Trophoblast cell (in vitro differentiated cells and primary cell): ENCODE results near the gene RASSF5.
A peak's percentile ranks its signal among the peaks of the same experiment; 100 is the strongest.
"Not testable (repeated sequence)": the region's sequence is repeated elsewhere in the genome, so short reads cannot be mapped to it uniquely, and the experiment has no call there.

Experiments used
- DNase-seq, 2 donors: peaks; one replicate each; pipeline ENCODE4 v3.0.0-alpha.2; 2016
- H2AFZ ChIP-seq: 2 replicates; pipeline ENCODE4 v1.6.1; 2013; ENCODE audit warnings: low read length, moderate library complexity, mild to moderate bottlenecking; ENCODE audit not compliant: insufficient read depth, poor library complexity
- H2AK5ac ChIP-seq: 2 replicates; pipeline ENCODE4 v1.6.1; 2013; ENCODE audit warnings: mild to moderate bottlenecking, low read length
- H2BK120ac ChIP-seq: 2 replicates; pipeline ENCODE4 v1.6.1; 2013; ENCODE audit warnings: low read length, mild to moderate bottlenecking, moderate library complexity; ENCODE audit not compliant: insufficient read depth, poor library complexity
- H2BK12ac ChIP-seq: 2 replicates; pipeline ENCODE4 v1.6.1; 2013; ENCODE audit warnings: mild to moderate bottlenecking, low read length, moderate library complexity
- H2BK5ac ChIP-seq: 2 replicates; pipeline ENCODE4 v1.6.1; 2013; ENCODE audit warnings: low read length, low read depth, moderate library complexity, mild to moderate bottlenecking; ENCODE audit not compliant: poor library complexity
- H3K14ac ChIP-seq: 2 replicates; pipeline ENCODE4 v1.6.1; 2013; ENCODE audit warnings: mild to moderate bottlenecking, low read length
- H3K18ac ChIP-seq: 2 replicates; pipeline ENCODE4 v1.6.1; 2013; ENCODE audit warnings: mild to moderate bottlenecking, low read length
- H3K23ac ChIP-seq: 2 replicates; pipeline ENCODE4 v1.6.1; 2013; ENCODE audit warnings: low read length
- H3K27ac ChIP-seq: 2 replicates; pipeline ENCODE4 v1.5.1; 2013; ENCODE audit warnings: low read depth, mild to moderate bottlenecking, inconsistent platforms, low read length, moderate library complexity
- H3K27me3 ChIP-seq: 2 replicates; pipeline ENCODE4 v1.6.1; 2013; ENCODE audit warnings: inconsistent platforms, mild to moderate bottlenecking, low read length, moderate library complexity; ENCODE audit not compliant: insufficient read depth
- H3K36me3 ChIP-seq, 2 experiments: 1 replicate in 1 of 2; 2 replicates in 1 of 2; pipeline ENCODE4 v1.6.1; 2013; ENCODE audit warnings: low read length in 2 of 2, mild to moderate bottlenecking in 2 of 2, moderate library complexity in 1 of 2; ENCODE audit not compliant: insufficient read depth in 2 of 2, control insufficient read depth in 1 of 2
- H3K4ac ChIP-seq: 2 replicates; pipeline ENCODE4 v1.6.1; 2013; ENCODE audit warnings: low read depth, mild to moderate bottlenecking, low read length, moderate library complexity
- H3K4me1 ChIP-seq, 2 experiments: 1 replicate in 1 of 2; 2 replicates in 1 of 2; pipeline ENCODE4 v1.6.1; 2013; ENCODE audit warnings: low read length in 2 of 2, mild to moderate bottlenecking in 2 of 2, moderate library complexity in 1 of 2; ENCODE audit not compliant: insufficient read depth in 2 of 2, control insufficient read depth in 1 of 2
- H3K4me2 ChIP-seq: 2 replicates; pipeline ENCODE4 v1.6.1; 2013; ENCODE audit warnings: inconsistent platforms, mild to moderate bottlenecking, low read length, moderate library complexity
- H3K4me3 ChIP-seq: 2 replicates; pipeline ENCODE4 v1.5.1; 2013; ENCODE audit warnings: mild to moderate bottlenecking, low read depth, low read length, inconsistent platforms
- H3K79me1 ChIP-seq: one replicate; pipeline ENCODE4 v1.6.1; 2013; ENCODE audit warnings: low read length
- H3K79me2 ChIP-seq: 2 replicates; pipeline ENCODE4 v1.6.1; 2013; ENCODE audit warnings: low read length, mild to moderate bottlenecking; ENCODE audit not compliant: control insufficient read depth, insufficient read depth, poor library complexity
- H3K9ac ChIP-seq: 2 replicates; pipeline ENCODE4 v1.6.1; 2013; ENCODE audit warnings: mild to moderate bottlenecking, low read length
- H3K9me3 ChIP-seq: 2 replicates; pipeline ENCODE4 v1.6.1; 2013; ENCODE audit warnings: low read depth, mild to moderate bottlenecking, control low read depth, inconsistent platforms, low read length; ENCODE audit not compliant: insufficient read depth
- H4K12ac ChIP-seq: 2 replicates; pipeline ENCODE4 v1.6.1; 2013; ENCODE audit warnings: low read depth, mild to moderate bottlenecking, low read length, moderate library complexity
- H4K8ac ChIP-seq: 2 replicates; pipeline ENCODE4 v1.6.1; 2013; ENCODE audit warnings: low read depth, mild to moderate bottlenecking, low read length, moderate library complexity
- H4K91ac ChIP-seq: one replicate; pipeline ENCODE4 v1.6.1; 2013; ENCODE audit warnings: low read depth, mild to moderate bottlenecking, low read length, moderate library complexity
- WGBS: extraction: QIAGEN DNeasy Blood & Tissue Kit; methylation state at CpG from one replicate; pipeline ENCODE4 v1.1.7; 2013; ENCODE audit warnings: missing lambda C conversion rate; ENCODE audit not compliant: insufficient read length, insufficient coverage; ENCODE audit errors: extremely low coverage; 5-methylcytosine and 5-hydroxymethylcytosine counted together

The RASSF5 gene

GRCh38 chr1:206609229-206609991, 102.1 kb downstream of the RASSF5 start:
- no peak overlapping the region for H3K27ac ChIP-seq
- H2BK120ac ChIP-seq = no peak overlapping the region
- H3K4ac ChIP-seq = no peak overlapping the region
- H3K27me3 ChIP-seq = no peaks in the 10 kb centered on the region
- H3K4me1 ChIP-seq = peaks cover 0 to 2% of the 10 kb centered on the region in 2 experiments
- H3K79me1 ChIP-seq = peaks cover 4% of the 10 kb centered on the region
- no peak overlapping the region for H2AK5ac ChIP-seq
- H3K4me3 ChIP-seq = no peak overlapping the region
- no peak for DNase-seq
- no peak overlapping the region for H3K14ac ChIP-seq
- H4K8ac ChIP-seq = no peak overlapping the region
- no peak overlapping the region for H3K4me2 ChIP-seq
- peaks cover 4% of the 10 kb centered on the region for H3K79me2 ChIP-seq
- H3K36me3 ChIP-seq = peaks cover 2 to 4% of the 10 kb centered on the region in 2 experiments
- no peak overlapping the region for H3K18ac ChIP-seq
- no peak overlapping the region for H4K91ac ChIP-seq
- no peak overlapping the region for H3K23ac ChIP-seq
- H4K12ac ChIP-seq = no peak overlapping the region
- no peak overlapping the region for H2BK12ac ChIP-seq
- H3K9ac ChIP-seq = no peak overlapping the region
- no peak overlapping the region for H2AFZ ChIP-seq
- H3K9me3 ChIP-seq = no peaks in the 10 kb centered on the region
- no peak overlapping the region for H2BK5ac ChIP-seq
- WGBS = no CpG with 5 or more reads among the region's 4 CpGs

GRCh38 chr1:206612129-206612876, 105.0 kb downstream of the RASSF5 start, which contains the start of gene EIF2D:
Gene EIF2D (minus strand): TSS chr1:206612465. CDS start chr1:206612342, 123 bp downstream.
- Histone ChIP-seq H3K9ac (peak within 1 kb of the TSS; percentile 73), H4K8ac (peak within 1 kb of the TSS; percentile 100), H3K4me3 (peak within 1 kb of the TSS; percentile 74), H3K4me1 (peaks cover 0 to 2% of the 10 kb centered on the region in 2 experiments), H3K36me3 (peaks cover 0 to 2% of the 10 kb centered on the region in 2 experiments), H3K27me3 (no peaks in the 10 kb centered on the region), H3K79me2 (peaks cover 4% of the 10 kb centered on the region), H3K9me3 (no peaks in the 10 kb centered on the region), H2BK5ac (peak within 1 kb of the TSS; percentile 77), H2AFZ (peak within 1 kb of the TSS; percentile 100), H3K79me1 (peaks cover 4% of the 10 kb centered on the region), H3K23ac (no peak within 1 kb of the TSS), H4K91ac (peak within 1 kb of the TSS; percentile 98), H3K27ac (peak within 1 kb of the TSS; percentile 43), H3K14ac (peak within 1 kb of the TSS; percentile 98), H2BK12ac (no peak within 1 kb of the TSS), H4K12ac (peak within 1 kb of the TSS; percentile 100), H2AK5ac (peak within 1 kb of the TSS; percentile 84), H3K18ac (peak within 1 kb of the TSS; percentile 99), H3K4me2 (peak within 1 kb of the TSS; percentile 63), H3K4ac (peak within 1 kb of the TSS; percentile 98), H2BK120ac (peak within 1 kb of the TSS; percentile 88)
- no CpG with 5 or more reads among the region's 48 CpGs for WGBS
- peak; percentile 95 to 97 for DNase-seq

GRCh38 chr1:206626396-206626795, 119.1 kb downstream of the RASSF5 start:
- H3K23ac ChIP-seq, H3K14ac ChIP-seq, H3K79me2 ChIP-seq, H2BK5ac ChIP-seq, H3K27ac ChIP-seq, H2AK5ac ChIP-seq, H2AFZ ChIP-seq, H4K91ac ChIP-seq, H3K4ac ChIP-seq, H4K8ac ChIP-seq, H3K9me3 ChIP-seq, H3K4me1 ChIP-seq, H3K4me3 ChIP-seq, H3K4me2 ChIP-seq, H3K9ac ChIP-seq, DNase-seq, H3K27me3 ChIP-seq, H3K18ac ChIP-seq, H3K79me1 ChIP-seq, H4K12ac ChIP-seq, H2BK120ac ChIP-seq, H3K36me3 ChIP-seq, H2BK12ac ChIP-seq: not testable (repeated sequence)
- no CpG with 5 or more reads among the region's 2 CpGs for WGBS

- Histone ChIP-seq H3K18ac (no peak overlapping the region), H3K23ac (no peak overlapping the region), H3K9me3 (no peaks in the 10 kb centered on the region), H3K4me2 (no peak overlapping the region), H4K8ac (no peak overlapping the region), H2BK12ac (no peak overlapping the region), H2BK120ac (no peak overlapping the region), H4K12ac (no peak overlapping the region), H2AFZ (no peak overlapping the region), H3K36me3 (no peaks in the 10 kb centered on the region), H3K79me1 (no peaks in the 10 kb centered on the region), H3K14ac (no peak overlapping the region), H3K9ac (no peak overlapping the region), H2AK5ac (no peak overlapping the region), H3K4me1 (no peaks in the 10 kb centered on the region), H4K91ac (no peak overlapping the region), H3K27ac (no peak overlapping the region), H3K79me2 (no peaks in the 10 kb centered on the region), H2BK5ac (no peak overlapping the region), H3K4me3 (no peak overlapping the region), H3K4ac (no peak overlapping the region), H3K27me3 (no peaks in the 10 kb centered on the region)
- no CpG with 5 or more reads among the region's 1 CpG for WGBS
- DNase-seq = no peak
These were observed 121.6 kb downstream of the RASSF5 start for GRCh38 chr1:206628916-206629315.
